ENCODE measurements around the gene CFAP141. TPM values are rescaled to one million over a fixed set of nuclear protein-coding genes. Genes with fewer than 3 reads are reported as not detected.
A peak's percentile ranks its signal among the peaks of the same experiment; 100 is the strongest.

The CFAP141 gene
- polyA plus RNA-seq, 3 donors: not detected

DNA sequence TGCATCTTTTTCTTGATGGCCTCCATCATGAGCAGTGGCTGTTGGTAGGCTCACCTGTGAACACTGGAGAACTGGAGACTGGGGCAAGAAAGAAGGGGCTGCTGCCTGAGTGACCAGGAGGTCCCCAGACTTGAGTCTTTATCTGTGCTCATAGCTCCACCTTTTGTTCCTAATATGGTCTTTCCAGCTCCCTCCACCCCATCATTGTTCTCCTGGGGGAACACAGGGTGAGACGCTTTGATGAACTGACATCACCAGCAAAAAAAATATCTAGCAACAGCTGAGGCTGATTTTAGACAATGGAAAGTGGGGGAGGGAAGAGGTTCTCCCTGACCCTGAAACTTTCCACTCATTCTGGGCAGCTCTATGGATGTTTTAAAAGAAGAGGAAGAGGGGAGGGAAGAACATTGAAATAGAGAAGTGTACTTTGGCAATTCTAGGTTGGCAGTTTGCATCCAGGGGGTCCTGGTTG lies 14.1 kb downstream of the CFAP141 start, which contains the start of gene TPM3:
Gene TPM3 (minus strand): TSS at position 111 of the 472 bp plus-strand sequence. CDS start 82 bp downstream, at position 29.
- no peak within 1 kb of the TSS for H2AFZ ChIP-seq (ENCODE audit: insufficient read depth, low read depth, low read length, poor library complexity, severe bottlenecking)
- H3K27ac ChIP-seq (ENCODE audit: low read depth in 1 of 2, low read length in 2 of 2): no peak within 1 kb of the TSS
- peak within 1 kb of the TSS in 1 of 3 experiments; percentile 6 for H3K4me3 ChIP-seq (replicated peaks in 1 of 3; ENCODE audit: low read depth in 2 of 3, low read length in 3 of 3)
- no peaks in the 10 kb centered on the region for H3K36me3 Mint-ChIP-seq
- WGBS (ENCODE audit: insufficient coverage): no CpG with 5 or more reads among the region's 1 CpG
- intact Hi-C loops (cut with micrococcal nuclease): no loop called here
- no peaks in the 10 kb centered on the region for H3K36me3 ChIP-seq (replicated peaks in 1 of 2; ENCODE audit: control insufficient read depth in 1 of 2, insufficient read depth in 2 of 2, low read length in 2 of 2)
- H3K4me1 ChIP-seq (ENCODE audit: control insufficient read depth in 1 of 2, insufficient read depth in 2 of 2, low read length in 2 of 2): peaks cover 26 to 35% of the 10 kb centered on the region in 2 donors
- TF ChIP-seq CTCF (IDR thresholded peaks at IDR 0.05): no peak
- H3K4me2 ChIP-seq (replicated peaks; ENCODE audit: extremely low read depth, low read length, poor library complexity, severe bottlenecking): peak within 1 kb of the TSS; percentile 6
- no peaks in the 10 kb centered on the region for H4K20me1 ChIP-seq (ENCODE audit: insufficient read depth, low read length)
- H3K79me2 ChIP-seq (ENCODE audit: insufficient read depth, low read length): no peaks in the 10 kb centered on the region
- peaks cover 0 to 3% (median 2%) of the 10 kb centered on the region in 3 donors for H3K27me3 Mint-ChIP-seq (ENCODE audit: low read depth in 3 of 3)
- no peaks in the 10 kb centered on the region for H3K9me3 ChIP-seq (replicated peaks in 1 of 2; ENCODE audit: control insufficient read depth in 1 of 2, insufficient read depth in 1 of 2, low read length in 2 of 2)
- H3K9ac ChIP-seq (ENCODE audit: insufficient read depth, low read length, poor library complexity, severe bottlenecking): peak within 1 kb of the TSS; percentile 9
- H3K4me1 Mint-ChIP-seq: peaks cover 42% of the 10 kb centered on the region
- peak in 2 of 3 donors; percentile 26 to 45 for DNase-seq
- H3K9me3 Mint-ChIP-seq: no peaks in the 10 kb centered on the region
- peak within 1 kb of the TSS; percentile 31 to 75 (median 51) for H3K27ac Mint-ChIP-seq
- H3K4me3 Mint-ChIP-seq: peak within 1 kb of the TSS in 1 of 2 donors; percentile 8
- H3K27me3 ChIP-seq (ENCODE audit: control insufficient read depth in 2 of 2, insufficient read depth in 2 of 2, low read length in 2 of 2): no peaks in the 10 kb centered on the region

DNA sequence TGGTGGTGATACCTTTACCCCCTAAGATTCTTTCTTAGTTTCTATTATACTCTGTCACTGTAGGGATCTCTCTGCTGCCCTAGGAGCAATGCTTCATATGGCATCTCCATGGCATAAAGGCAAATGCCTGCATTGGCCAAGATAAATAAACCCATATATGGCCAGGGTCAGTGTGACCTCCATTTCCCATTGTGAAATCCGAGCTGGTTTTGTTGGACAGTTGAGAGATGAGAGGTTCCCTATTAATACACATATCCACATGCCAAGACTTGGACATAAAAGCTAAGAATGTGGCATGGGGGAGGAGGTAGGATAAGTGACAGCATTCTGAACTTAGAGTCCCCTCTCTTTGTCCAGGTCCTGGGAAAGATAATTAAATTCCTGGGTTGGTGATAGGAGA lies 15.6 kb downstream of the CFAP141 start:
- H3K9me3 Mint-ChIP-seq: no peaks in the 10 kb centered on the region
- H3K9ac ChIP-seq (ENCODE audit: insufficient read depth, low read length, poor library complexity, severe bottlenecking): no peak overlapping the region
- WGBS (ENCODE audit: insufficient coverage): no CpG with 5 or more reads among the region's 1 CpG
- H3K4me1 Mint-ChIP-seq: peaks cover 42% of the 10 kb centered on the region
- H3K36me3 ChIP-seq (replicated peaks in 1 of 2; ENCODE audit: control insufficient read depth in 1 of 2, insufficient read depth in 2 of 2, low read length in 2 of 2): no peaks in the 10 kb centered on the region
- no peaks in the 10 kb centered on the region for H3K27me3 ChIP-seq (ENCODE audit: control insufficient read depth in 2 of 2, insufficient read depth in 2 of 2, low read length in 2 of 2)
- H3K27ac ChIP-seq (ENCODE audit: low read depth in 1 of 2, low read length in 2 of 2): no peak overlapping the region
- no peaks in the 10 kb centered on the region for H3K79me2 ChIP-seq (ENCODE audit: insufficient read depth, low read length)
- no peak overlapping the region for H3K4me3 ChIP-seq (replicated peaks in 1 of 3; ENCODE audit: low read depth in 2 of 3, low read length in 3 of 3)
- DNase-seq: no peak
- H3K36me3 Mint-ChIP-seq: no peaks in the 10 kb centered on the region
- H3K4me1 ChIP-seq (ENCODE audit: control insufficient read depth in 1 of 2, insufficient read depth in 2 of 2, low read length in 2 of 2): peaks cover 26 to 35% of the 10 kb centered on the region in 2 donors
- intact Hi-C loops (cut with micrococcal nuclease): no loop called here
- H3K4me2 ChIP-seq (replicated peaks; ENCODE audit: extremely low read depth, low read length, poor library complexity, severe bottlenecking): no peak overlapping the region
- H2AFZ ChIP-seq (ENCODE audit: insufficient read depth, low read depth, low read length, poor library complexity, severe bottlenecking): no peak overlapping the region
- H4K20me1 ChIP-seq (ENCODE audit: insufficient read depth, low read length): no peaks in the 10 kb centered on the region
- H3K4me3 Mint-ChIP-seq: no peak overlapping the region
- no peak for TF ChIP-seq CTCF (IDR thresholded peaks at IDR 0.05)
- H3K27ac Mint-ChIP-seq: no peak overlapping the region
- H3K9me3 ChIP-seq (replicated peaks in 1 of 2; ENCODE audit: control insufficient read depth in 1 of 2, insufficient read depth in 1 of 2, low read length in 2 of 2): no peaks in the 10 kb centered on the region
- H3K27me3 Mint-ChIP-seq (ENCODE audit: low read depth in 3 of 3): peaks cover 0 to 3% (median 2%) of the 10 kb centered on the region in 3 donors

Measured in CD14-positive monocyte (primary cell).